ENCODE results near the gene EFNB2. TPM values are rescaled to one million over a fixed set of nuclear protein-coding genes. Genes with fewer than 3 reads are reported as not detected.
A peak's percentile ranks its signal among the peaks of the same experiment; 100 is the strongest.

EFNB2 gene
- total RNA-seq, 1 experiment from 2014 or later: 68.0 TPM

- peak overlapping the region; percentile 13 for H3K27ac Mint-ChIP-seq (ENCODE audit: unreplicated experiment)
- DNase-seq: no peak
- H3K36me3 ChIP-seq (ENCODE audit: control insufficient read depth, insufficient read depth, low read length): no peaks in the 10 kb centered on the region
- no peak overlapping the region for H3K4me3 ChIP-seq (ENCODE audit: low read depth, low read length)
- H3K4me3 Mint-ChIP-seq (ENCODE audit: unreplicated experiment): no peak overlapping the region
- no TSS peak for BruUV-seq (replicated peaks)
- ChIA-PET POLR2A (no interaction called here), CTCF (interaction anchor here (0.8 kb wide), 1 partner anchor 140 kb away, joined by 3 read pairs; no protein-coding TSS in a partner anchor)
- intact Hi-C loops (cut with micrococcal nuclease; ENCODE audit: unreplicated experiment): no loop called here
- no peaks in the 10 kb centered on the region for H3K9me3 ChIP-seq
- no peaks in the 10 kb centered on the region for H3K27me3 ChIP-seq (replicated peaks; ENCODE audit: control insufficient read depth, insufficient read depth, low read length)
- H3K4me1 ChIP-seq: peaks cover 18% of the 10 kb centered on the region
- no peaks in the 10 kb centered on the region for H3K9me3 Mint-ChIP-seq (ENCODE audit: unreplicated experiment)
- TF ChIP-seq, protein P1, sequence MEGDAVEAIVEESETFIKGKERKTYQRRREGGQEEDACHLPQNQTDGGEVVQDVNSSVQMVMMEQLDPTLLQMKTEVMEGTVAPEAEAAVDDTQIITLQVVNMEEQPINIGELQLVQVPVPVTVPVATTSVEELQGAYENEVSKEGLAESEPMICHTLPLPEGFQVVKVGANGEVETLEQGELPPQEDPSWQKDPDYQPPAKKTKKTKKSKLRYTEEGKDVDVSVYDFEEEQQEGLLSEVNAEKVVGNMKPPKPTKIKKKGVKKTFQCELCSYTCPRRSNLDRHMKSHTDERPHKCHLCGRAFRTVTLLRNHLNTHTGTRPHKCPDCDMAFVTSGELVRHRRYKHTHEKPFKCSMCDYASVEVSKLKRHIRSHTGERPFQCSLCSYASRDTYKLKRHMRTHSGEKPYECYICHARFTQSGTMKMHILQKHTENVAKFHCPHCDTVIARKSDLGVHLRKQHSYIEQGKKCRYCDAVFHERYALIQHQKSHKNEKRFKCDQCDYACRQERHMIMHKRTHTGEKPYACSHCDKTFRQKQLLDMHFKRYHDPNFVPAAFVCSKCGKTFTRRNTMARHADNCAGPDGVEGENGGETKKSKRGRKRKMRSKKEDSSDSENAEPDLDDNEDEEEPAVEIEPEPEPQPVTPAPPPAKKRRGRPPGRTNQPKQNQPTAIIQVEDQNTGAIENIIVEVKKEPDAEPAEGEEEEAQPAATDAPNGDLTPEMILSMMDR (IDR thresholded peaks at IDR 0.05; ENCODE audit: insufficient read depth in 1 of 2, low read depth in 1 of 2, low read length in 1 of 2, severe bottlenecking in 1 of 2, unreplicated experiment in 1 of 2): no peak
- H3K4me1 Mint-ChIP-seq (ENCODE audit: low read depth, unreplicated experiment): peaks cover 17% of the 10 kb centered on the region
- no peaks in the 10 kb centered on the region for H3K27me3 Mint-ChIP-seq (ENCODE audit: insufficient read depth, unreplicated experiment)
- H3K36me3 Mint-ChIP-seq (ENCODE audit: insufficient read depth, unreplicated experiment): no peaks in the 10 kb centered on the region
Observed at GRCh38 chr13:106480351-106480910, 55.0 kb downstream of the EFNB2 start.

GRCh38 chr13:106479929-106480328 lies 55.5 kb downstream of the EFNB2 start:
- Histone ChIP-seq H3K4me3 (ENCODE audit: low read depth, low read length) (no peak overlapping the region), H3K36me3 (ENCODE audit: control insufficient read depth, insufficient read depth, low read length) (no peaks in the 10 kb centered on the region), H3K4me1 (peaks cover 23% of the 10 kb centered on the region), H3K27me3 (replicated peaks; ENCODE audit: control insufficient read depth, insufficient read depth, low read length) (no peaks in the 10 kb centered on the region), H3K9me3 (no peaks in the 10 kb centered on the region)
- Mint-ChIP-seq H3K9me3 (ENCODE audit: unreplicated experiment) (no peaks in the 10 kb centered on the region), H3K36me3 (ENCODE audit: insufficient read depth, unreplicated experiment) (no peaks in the 10 kb centered on the region), H3K4me1 (ENCODE audit: low read depth, unreplicated experiment) (peaks cover 22% of the 10 kb centered on the region), H3K4me3 (ENCODE audit: unreplicated experiment) (no peak overlapping the region), H3K27me3 (ENCODE audit: insufficient read depth, unreplicated experiment) (no peaks in the 10 kb centered on the region), H3K27ac (ENCODE audit: unreplicated experiment) (peak overlapping the region; percentile 13)
- no TSS peak for BruUV-seq (replicated peaks)
- TF ChIP-seq, protein P1 (IDR thresholded peaks at IDR 0.05; ENCODE audit: insufficient read depth in 1 of 2, low read depth in 1 of 2, low read length in 1 of 2, severe bottlenecking in 1 of 2, unreplicated experiment in 1 of 2): no peak
- intact Hi-C loops (cut with micrococcal nuclease; ENCODE audit: unreplicated experiment): loop anchor here (5.0 kb wide), 2 partner anchors 133 to 238 kb away; no protein-coding TSS in a partner anchor
- POLR2A ChIA-PET: no interaction called here
- no peak for DNase-seq
- CTCF ChIA-PET: interaction anchor here (0.8 kb wide), 1 partner anchor 140 kb away, joined by 3 read pairs; no protein-coding TSS in a partner anchor

- peaks cover 35% of the 10 kb centered on the region for H3K4me1 ChIP-seq
- H3K4me3 ChIP-seq (ENCODE audit: low read depth, low read length): no peak overlapping the region
- Mint-ChIP-seq H3K4me3 (ENCODE audit: unreplicated experiment) (no peak overlapping the region), H3K9me3 (ENCODE audit: unreplicated experiment) (no peaks in the 10 kb centered on the region), H3K27me3 (ENCODE audit: insufficient read depth, unreplicated experiment) (no peaks in the 10 kb centered on the region), H3K36me3 (ENCODE audit: insufficient read depth, unreplicated experiment) (no peaks in the 10 kb centered on the region), H3K27ac (ENCODE audit: unreplicated experiment) (no peak overlapping the region), H3K4me1 (ENCODE audit: low read depth, unreplicated experiment) (peaks cover 30% of the 10 kb centered on the region)
- no peaks in the 10 kb centered on the region for H3K9me3 ChIP-seq
- ChIA-PET CTCF (no interaction called here), POLR2A (no interaction called here)
- H3K36me3 ChIP-seq (ENCODE audit: control insufficient read depth, insufficient read depth, low read length): no peaks in the 10 kb centered on the region
- no peak for DNase-seq
- intact Hi-C loops (cut with micrococcal nuclease; ENCODE audit: unreplicated experiment): loop anchor here (5.0 kb wide), 2 partner anchors 131 to 236 kb away; no protein-coding TSS in a partner anchor
- TF ChIP-seq, protein P1 (IDR thresholded peaks at IDR 0.05; ENCODE audit: insufficient read depth in 1 of 2, low read depth in 1 of 2, low read length in 1 of 2, severe bottlenecking in 1 of 2, unreplicated experiment in 1 of 2): no peak
- BruUV-seq (replicated peaks): no TSS peak
- no peaks in the 10 kb centered on the region for H3K27me3 ChIP-seq (replicated peaks; ENCODE audit: control insufficient read depth, insufficient read depth, low read length)
Observed at GRCh38 chr13:106478116-106478515, 57.3 kb downstream of the EFNB2 start.

Measured in Caco-2 (cell line).